Measurements from ENCODE around the gene PACSIN2. TPM values are rescaled to one million over a fixed set of nuclear protein-coding genes. Genes with fewer than 3 reads are reported as not detected.

PACSIN2 gene
- total and polyA plus RNA-seq, 10 of the 15 experiments (the other 5 are each of a cell fraction or from before 2014, with no cell fraction given) = 0.93 to 78.7 (median 46.8) TPM

DNA sequence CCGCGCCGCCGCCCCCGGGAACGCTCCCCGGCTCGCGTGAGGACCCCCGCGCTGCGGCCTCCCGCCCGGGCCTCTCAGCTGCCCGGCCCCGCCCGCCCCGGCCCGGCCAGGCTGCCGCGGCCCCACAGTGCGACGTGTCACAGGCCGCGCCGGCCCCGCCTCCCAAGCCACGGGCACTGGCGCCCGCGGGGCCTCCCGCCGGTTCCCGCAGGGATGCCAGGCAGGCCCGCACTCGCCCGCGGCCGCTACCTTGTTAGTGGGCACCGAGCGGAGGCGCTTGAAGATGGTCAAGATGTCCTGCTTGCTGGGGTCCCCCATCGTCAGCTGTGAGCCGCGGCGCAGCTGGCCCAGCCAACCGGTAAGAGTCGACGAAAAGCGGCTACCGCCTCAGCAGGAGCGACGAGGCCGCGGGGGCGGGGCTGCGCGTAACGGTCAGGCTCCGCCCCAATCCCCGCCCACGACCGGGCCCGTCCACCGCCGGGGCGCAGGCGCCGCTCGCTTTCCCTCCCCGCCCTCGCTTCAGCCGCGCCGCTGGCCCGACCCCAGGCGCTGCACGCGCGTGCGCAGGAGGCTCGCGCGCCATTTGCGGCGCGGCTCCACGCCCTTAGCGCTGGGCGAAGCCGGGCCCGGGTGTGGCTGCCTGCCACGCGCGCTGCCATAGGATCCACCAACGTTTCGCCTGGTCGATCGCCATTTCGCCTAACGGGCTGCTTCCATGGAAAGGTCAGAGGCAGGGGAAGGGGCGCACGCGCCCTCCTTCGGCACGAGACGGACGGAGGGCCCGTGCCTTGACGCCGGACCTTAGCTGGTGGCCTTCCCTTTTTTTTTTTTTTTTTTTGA is 157.9 kb downstream of the PACSIN2 start, which contains the start of gene ARFGAP3 (continued):
- TF ChIP-seq, protein P1, sequence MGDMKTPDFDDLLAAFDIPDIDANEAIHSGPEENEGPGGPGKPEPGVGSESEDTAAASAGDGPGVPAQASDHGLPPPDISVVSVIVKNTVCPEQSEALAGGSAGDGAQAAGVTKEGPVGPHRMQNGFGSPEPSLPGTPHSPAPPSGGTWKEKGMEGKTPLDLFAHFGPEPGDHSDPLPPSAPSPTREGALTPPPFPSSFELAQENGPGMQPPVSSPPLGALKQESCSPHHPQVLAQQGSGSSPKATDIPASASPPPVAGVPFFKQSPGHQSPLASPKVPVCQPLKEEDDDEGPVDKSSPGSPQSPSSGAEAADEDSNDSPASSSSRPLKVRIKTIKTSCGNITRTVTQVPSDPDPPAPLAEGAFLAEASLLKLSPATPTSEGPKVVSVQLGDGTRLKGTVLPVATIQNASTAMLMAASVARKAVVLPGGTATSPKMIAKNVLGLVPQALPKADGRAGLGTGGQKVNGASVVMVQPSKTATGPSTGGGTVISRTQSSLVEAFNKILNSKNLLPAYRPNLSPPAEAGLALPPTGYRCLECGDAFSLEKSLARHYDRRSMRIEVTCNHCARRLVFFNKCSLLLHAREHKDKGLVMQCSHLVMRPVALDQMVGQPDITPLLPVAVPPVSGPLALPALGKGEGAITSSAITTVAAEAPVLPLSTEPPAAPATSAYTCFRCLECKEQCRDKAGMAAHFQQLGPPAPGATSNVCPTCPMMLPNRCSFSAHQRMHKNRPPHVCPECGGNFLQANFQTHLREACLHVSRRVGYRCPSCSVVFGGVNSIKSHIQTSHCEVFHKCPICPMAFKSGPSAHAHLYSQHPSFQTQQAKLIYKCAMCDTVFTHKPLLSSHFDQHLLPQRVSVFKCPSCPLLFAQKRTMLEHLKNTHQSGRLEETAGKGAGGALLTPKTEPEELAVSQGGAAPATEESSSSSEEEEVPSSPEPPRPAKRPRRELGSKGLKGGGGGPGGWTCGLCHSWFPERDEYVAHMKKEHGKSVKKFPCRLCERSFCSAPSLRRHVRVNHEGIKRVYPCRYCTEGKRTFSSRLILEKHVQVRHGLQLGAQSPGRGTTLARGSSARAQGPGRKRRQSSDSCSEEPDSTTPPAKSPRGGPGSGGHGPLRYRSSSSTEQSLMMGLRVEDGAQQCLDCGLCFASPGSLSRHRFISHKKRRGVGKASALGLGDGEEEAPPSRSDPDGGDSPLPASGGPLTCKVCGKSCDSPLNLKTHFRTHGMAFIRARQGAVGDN (IDR thresholded peaks at IDR 0.05) = peak; percentile 99
- TF ChIP-seq ZNF622 (IDR thresholded peaks at IDR 0.05) (no peak), RCOR1 (conservative IDR thresholded peaks at IDR 0.05; ENCODE audit: low read depth, low read length) (peak; percentile 48; the same call in 1 of the 2 replicates), NBN (IDR thresholded peaks at IDR 0.05) (0 out of 2 replicates have a peak, but pooled peaks have one; percentile 48), CREB1 (IDR thresholded peaks at IDR 0.05; ENCODE audit: low read depth) (peak; percentile 86), GATAD2B (conservative IDR thresholded peaks at IDR 0.05; ENCODE audit: low read depth) (peak; percentile 93; the same call in 1 of the 2 replicates), GABPA (IDR thresholded peaks at IDR 0.05; ENCODE audit: low read depth) (no peak), CBX5 (IDR thresholded peaks at IDR 0.05; ENCODE audit: low read depth) (no peak), SIN3A (IDR thresholded peaks at IDR 0.05; ENCODE audit: low read depth, low read length) (peak; percentile 94), POLR2AphosphoS2 (IDR thresholded peaks at IDR 0.05; ENCODE audit: low read depth, low read length) (peak; percentile 86), TAF1 (IDR thresholded peaks at IDR 0.05; ENCODE audit: borderline replicate concordance, low read depth, low read length) (no peak; the same call in 1 of the 2 replicates), ETV6 (conservative IDR thresholded peaks at IDR 0.05 in 1 of 2, IDR thresholded peaks at IDR 0.05 in 1 of 2; ENCODE audit: borderline replicate concordance in 1 of 2, low read depth in 1 of 2) (no peak), KLF5 (IDR thresholded peaks at IDR 0.05; ENCODE audit: partially characterized antibody) (peak; percentile 78)
- TF ChIP-seq, protein P2, sequence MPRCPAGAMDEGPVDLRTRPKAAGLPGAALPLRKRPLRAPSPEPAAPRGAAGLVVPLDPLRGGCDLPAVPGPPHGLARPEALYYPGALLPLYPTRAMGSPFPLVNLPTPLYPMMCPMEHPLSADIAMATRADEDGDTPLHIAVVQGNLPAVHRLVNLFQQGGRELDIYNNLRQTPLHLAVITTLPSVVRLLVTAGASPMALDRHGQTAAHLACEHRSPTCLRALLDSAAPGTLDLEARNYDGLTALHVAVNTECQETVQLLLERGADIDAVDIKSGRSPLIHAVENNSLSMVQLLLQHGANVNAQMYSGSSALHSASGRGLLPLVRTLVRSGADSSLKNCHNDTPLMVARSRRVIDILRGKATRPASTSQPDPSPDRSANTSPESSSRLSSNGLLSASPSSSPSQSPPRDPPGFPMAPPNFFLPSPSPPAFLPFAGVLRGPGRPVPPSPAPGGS (IDR thresholded peaks at IDR 0.05; ENCODE audit: borderline replicate concordance, insufficient read depth, low read depth, low read length, poor library complexity, severe bottlenecking) = peak; percentile 71
- TF ChIP-seq, protein P3, sequence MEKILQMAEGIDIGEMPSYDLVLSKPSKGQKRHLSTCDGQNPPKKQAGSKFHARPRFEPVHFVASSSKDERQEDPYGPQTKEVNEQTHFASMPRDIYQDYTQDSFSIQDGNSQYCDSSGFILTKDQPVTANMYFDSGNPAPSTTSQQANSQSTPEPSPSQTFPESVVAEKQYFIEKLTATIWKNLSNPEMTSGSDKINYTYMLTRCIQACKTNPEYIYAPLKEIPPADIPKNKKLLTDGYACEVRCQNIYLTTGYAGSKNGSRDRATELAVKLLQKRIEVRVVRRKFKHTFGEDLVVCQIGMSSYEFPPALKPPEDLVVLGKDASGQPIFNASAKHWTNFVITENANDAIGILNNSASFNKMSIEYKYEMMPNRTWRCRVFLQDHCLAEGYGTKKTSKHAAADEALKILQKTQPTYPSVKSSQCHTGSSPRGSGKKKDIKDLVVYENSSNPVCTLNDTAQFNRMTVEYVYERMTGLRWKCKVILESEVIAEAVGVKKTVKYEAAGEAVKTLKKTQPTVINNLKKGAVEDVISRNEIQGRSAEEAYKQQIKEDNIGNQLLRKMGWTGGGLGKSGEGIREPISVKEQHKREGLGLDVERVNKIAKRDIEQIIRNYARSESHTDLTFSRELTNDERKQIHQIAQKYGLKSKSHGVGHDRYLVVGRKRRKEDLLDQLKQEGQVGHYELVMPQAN (conservative IDR thresholded peaks at IDR 0.05) = peak; percentile 95
- TF ChIP-seq, protein P4, sequence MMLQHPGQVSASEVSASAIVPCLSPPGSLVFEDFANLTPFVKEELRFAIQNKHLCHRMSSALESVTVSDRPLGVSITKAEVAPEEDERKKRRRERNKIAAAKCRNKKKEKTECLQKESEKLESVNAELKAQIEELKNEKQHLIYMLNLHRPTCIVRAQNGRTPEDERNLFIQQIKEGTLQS (IDR thresholded peaks at IDR 0.05; ENCODE audit: borderline replicate concordance, extremely low read depth, low read depth, low read length) = no peak

Measured in GM12878 (cell line).